HL-60 (cell line): Measurements from ENCODE around the gene ENPP4.

Experiments
- POLR2AphosphoS5 ChIP-seq: IDR thresholded peaks from 2 replicates; pipeline ENCODE4 v1.6.1; 2012; ENCODE audit warnings: low read depth
- REST ChIP-seq: IDR thresholded peaks from 2 replicates; pipeline ENCODE4 v1.6.1; 2012; ENCODE audit warnings: low read depth; ENCODE audit not compliant: insufficient replicate concordance
- TF ChIP-seq, protein P1 (sequence below): IDR thresholded peaks from one replicate; pipeline ENCODE4 v1.5.1; 2011; ENCODE audit warnings: low read length, control low read depth, inconsistent platforms; ENCODE audit not compliant: insufficient read depth

GRCh38 chr6:46097366-46097765 is 32.4 kb upstream of the ENPP4 start:
- TF ChIP-seq, protein P1, sequence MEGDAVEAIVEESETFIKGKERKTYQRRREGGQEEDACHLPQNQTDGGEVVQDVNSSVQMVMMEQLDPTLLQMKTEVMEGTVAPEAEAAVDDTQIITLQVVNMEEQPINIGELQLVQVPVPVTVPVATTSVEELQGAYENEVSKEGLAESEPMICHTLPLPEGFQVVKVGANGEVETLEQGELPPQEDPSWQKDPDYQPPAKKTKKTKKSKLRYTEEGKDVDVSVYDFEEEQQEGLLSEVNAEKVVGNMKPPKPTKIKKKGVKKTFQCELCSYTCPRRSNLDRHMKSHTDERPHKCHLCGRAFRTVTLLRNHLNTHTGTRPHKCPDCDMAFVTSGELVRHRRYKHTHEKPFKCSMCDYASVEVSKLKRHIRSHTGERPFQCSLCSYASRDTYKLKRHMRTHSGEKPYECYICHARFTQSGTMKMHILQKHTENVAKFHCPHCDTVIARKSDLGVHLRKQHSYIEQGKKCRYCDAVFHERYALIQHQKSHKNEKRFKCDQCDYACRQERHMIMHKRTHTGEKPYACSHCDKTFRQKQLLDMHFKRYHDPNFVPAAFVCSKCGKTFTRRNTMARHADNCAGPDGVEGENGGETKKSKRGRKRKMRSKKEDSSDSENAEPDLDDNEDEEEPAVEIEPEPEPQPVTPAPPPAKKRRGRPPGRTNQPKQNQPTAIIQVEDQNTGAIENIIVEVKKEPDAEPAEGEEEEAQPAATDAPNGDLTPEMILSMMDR: no peak
- no peak for TF ChIP-seq POLR2AphosphoS5
- TF ChIP-seq REST: no peak
